Measurements from ENCODE around the gene CDH12. TPM values are rescaled to one million over a fixed set of nuclear protein-coding genes. Genes with fewer than 3 reads are reported as not detected.
"Not testable (repeated sequence)": the region's sequence is repeated elsewhere in the genome, so short reads cannot be mapped to it uniquely, and the experiment has no call there.

Gene CDH12
- total RNA-seq, 1 donor from 2014 or later: not detected

- intact Hi-C loops (cut with micrococcal nuclease): no loop called here
Measured at GRCh38 chr5:22470408-22470807, 382.7 kb downstream of the CDH12 start.

DNA sequence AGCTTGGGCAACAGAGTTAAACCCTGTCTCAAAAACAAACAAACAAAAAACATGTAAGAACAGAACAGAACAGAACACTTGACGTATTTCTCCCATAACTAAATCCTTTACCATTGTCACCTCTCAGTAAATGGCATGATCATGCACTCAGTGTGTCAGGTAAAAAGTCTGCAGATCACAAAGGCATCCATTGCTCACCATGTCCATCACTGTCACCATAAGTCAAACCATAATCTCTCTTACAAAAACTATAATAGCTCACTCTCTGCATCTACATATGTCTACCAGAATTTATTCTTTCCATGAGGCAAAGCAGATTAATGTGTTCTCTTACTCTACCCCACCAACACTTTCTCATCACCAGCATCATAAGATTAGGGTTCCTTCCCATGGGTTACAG, 387.5 kb downstream of the CDH12 start:
- intact Hi-C loops (cut with micrococcal nuclease): no loop called here

DNA sequence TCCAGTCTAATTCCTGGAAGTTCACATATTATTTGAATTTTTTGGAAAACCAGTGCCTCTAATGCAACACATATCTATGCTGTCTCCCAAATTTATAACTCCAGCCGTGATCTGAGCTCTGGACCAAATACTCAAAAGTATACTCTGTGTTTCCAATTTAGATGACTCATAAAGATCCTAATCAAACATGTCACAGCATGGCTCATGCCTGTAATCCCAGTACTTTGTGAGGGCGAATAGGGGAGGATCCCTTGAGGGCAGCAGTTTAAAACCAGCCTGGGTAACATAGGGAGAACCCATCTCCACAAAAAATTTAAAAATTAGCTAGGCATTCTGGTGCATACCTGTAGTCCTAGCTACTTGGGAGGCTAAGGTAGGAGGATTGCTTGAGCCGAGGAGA, 388.0 kb downstream of the CDH12 start:
- intact Hi-C loops (cut with micrococcal nuclease): no loop called here

GRCh38 chr5:22460189-22460588, 393.0 kb downstream of the CDH12 start:
- intact Hi-C loops (cut with micrococcal nuclease): no loop called here

- intact Hi-C loops (cut with micrococcal nuclease): no loop called here
Measured at GRCh38 chr5:22432905-22433304, 420.2 kb downstream of the CDH12 start.

DNA sequence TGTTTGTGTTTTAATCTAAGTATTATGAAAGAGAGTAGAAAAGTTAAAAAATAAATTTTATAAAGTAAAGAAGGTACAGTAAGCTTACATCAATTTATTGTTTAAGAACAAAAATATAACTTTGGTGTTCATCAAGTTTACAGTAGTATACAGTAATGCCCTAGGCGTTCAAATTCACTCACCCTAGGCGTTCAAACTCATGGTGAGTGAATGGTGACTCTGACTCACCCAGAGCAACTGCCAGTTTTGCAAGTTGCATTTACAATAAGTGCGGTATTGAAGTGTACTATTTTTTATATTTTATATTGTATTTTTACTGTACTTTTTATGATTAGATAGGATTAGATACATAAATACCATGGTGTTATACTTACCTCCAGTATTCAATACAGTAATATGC, 421.3 kb downstream of the CDH12 start:
- intact Hi-C loops (cut with micrococcal nuclease): no loop called here

DNA sequence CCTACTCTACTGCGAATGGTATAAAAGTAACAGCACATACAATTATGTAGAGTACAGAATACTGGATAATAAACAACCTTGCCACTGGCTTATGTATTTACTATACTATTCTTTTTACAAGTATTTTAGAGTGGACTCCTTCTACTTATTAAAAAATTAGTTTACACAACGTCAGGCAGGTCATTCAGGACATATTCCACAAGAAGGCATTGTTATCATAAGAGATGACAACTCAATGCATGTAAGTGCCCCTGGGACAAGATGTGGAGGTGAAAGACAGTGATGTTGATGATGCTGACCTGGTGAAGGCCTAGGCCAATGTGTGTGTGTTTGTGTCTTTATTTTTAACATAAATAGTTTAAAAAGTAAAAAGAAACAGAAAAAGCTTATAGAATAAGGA, 421.7 kb downstream of the CDH12 start:
- intact Hi-C loops (cut with micrococcal nuclease): no loop called here

- intact Hi-C loops (cut with micrococcal nuclease): no loop called here
Measured at GRCh38 chr5:22411554-22412349, 441.4 kb downstream of the CDH12 start.

DNA sequence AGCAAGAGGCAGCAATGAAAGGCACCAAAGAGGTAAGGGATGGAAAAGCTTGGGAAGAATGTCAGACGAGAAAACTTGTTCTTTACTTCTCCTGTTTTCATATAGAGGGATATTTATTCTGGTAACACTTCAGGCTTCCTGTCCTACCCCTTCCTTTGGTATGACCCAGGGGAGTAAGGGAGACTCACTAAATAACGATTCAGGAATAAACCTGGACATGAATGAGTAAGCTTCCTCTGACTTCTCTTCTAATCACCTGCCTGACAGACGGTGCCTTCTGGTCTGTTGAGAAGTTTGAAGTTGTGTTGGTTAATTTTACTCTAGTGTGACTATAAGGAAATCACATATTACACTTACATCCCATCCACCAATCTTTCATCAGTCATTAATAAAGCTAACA, 461.2 kb downstream of the CDH12 start:
- intact Hi-C loops (cut with micrococcal nuclease): no loop called here

DNA sequence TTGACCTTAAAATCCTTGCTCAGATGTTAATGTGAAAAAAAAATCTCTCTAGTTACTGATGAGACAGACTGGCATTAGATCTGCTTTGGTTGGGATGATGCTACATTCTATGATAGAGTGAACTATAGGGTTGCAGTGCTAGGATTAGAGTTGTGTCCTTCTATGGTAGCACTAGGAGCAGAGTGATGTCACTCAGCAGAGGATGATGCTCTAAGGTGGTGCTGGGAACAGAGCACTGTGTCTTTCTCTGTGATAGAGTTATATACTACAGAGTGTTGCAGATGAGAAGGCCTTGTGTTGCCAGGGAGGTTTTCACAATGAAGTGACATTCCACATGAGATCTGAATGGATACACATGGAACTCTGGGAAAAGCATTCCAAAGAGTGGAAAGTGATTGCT, 462.3 kb downstream of the CDH12 start:
- intact Hi-C loops (cut with micrococcal nuclease): no loop called here

DNA sequence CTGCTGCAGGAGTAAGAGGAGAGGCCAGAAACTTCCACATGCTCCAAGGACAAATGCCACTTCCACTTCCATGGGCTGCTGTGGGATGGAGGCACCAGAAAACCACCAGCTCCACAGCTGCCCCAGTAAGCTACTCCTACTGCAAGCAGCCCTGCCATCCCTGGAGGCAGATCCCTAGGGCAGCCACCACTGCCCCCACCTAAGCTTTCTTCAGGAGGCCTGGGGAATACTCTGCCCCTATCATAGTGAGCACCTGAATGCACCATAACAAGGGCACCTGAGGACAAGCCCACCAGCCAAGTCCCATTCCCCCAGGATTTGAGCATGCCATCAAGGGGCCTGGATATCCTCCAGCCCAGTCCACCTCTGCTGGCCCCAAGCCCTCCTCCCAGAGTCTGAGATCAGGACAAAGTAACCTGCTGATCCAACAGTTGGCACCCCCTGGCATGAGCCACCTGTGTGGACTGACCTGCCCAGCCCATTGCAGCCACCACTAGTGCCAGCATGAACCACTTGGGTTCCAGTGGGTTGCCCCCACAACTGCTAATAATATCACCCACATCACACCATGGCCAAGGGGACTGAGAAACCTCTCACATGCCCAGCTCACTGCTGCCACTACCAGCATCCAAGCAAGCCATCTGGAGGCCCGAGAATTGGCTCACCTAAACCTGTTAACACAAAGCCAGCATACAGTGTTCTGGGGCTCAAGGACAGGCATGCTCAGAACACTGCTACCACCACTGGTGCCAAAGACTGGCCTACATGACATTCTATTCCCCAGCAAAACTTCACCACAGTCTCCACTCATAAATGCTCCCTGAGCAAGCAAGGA, 480.1 kb downstream of the CDH12 start:
- intact Hi-C loops (cut with micrococcal nuclease): no loop called here

GRCh38 chr5:22372376-22372775, 480.8 kb downstream of the CDH12 start:
- intact Hi-C loops (cut with micrococcal nuclease): no loop called here

DNA sequence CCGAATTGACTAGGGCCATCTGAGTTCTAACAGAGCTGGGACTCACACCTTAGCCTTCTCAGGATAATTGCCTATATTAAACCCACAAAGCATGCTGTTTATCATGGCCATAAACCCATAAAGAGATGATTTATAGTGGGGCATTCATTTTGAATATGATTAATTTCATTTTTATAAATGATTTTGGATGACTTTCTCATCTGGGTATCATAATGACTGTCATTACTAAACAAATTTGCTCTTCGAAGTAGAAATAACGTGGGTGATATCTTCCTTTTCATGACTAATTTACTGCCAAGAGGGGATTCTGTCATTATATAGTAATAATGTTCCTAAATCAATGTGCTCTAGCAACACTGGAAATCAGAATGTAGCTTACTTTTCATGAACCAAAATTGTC, 498.2 kb downstream of the CDH12 start:
- intact Hi-C loops (cut with micrococcal nuclease): no loop called here

- intact Hi-C loops (cut with micrococcal nuclease): no loop called here
Measured at GRCh38 chr5:22352493-22352892, 500.7 kb downstream of the CDH12 start.

DNA sequence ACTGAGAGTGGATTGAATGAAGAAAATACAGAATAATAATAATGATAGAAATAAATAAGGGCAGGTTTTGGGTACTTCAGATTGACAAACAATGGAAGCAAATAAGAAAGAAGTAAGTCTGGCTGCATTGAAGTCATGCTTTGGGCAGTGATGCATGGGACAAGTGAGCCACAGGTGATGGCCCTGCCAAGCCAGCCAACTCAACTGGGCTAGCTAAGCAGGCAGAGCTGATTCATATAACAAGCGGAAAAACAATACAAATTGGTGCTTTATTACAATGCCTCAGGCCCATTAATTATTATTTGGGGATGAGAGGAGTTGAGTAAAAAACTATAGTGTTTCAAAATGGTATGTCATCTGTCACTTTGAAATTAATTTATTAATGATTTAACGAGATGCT, 502.0 kb downstream of the CDH12 start:
- intact Hi-C loops (cut with micrococcal nuclease): no loop called here

GRCh38 chr5:22348027-22348426, 505.1 kb downstream of the CDH12 start:
- intact Hi-C loops (cut with micrococcal nuclease): no loop called here

DNA sequence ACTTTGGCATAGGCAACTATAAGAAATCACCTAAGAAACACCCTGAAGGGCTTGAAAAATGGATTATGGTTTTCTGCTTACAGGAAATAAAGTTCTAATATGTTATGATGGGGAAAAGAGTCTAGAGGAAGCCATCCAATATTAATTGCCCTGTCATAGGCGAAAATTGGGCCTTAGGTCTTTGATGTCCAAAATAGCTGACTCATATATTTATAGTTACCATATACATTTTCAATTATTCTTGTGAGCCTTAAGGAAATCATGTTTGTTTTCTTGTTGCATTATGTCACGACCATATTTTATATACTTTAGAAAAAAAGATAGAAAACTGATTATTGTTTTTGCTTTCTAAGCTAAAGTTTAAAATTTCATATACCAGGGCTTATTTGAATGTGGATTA, 509.1 kb downstream of the CDH12 start:
- intact Hi-C loops (cut with micrococcal nuclease): no loop called here

- intact Hi-C loops (cut with micrococcal nuclease): no loop called here
Measured at GRCh38 chr5:22341406-22341805, 511.7 kb downstream of the CDH12 start.

- intact Hi-C loops (cut with micrococcal nuclease): not testable (repeated sequence)
Measured at GRCh38 chr5:22332949-22333348, 520.2 kb downstream of the CDH12 start.

DNA sequence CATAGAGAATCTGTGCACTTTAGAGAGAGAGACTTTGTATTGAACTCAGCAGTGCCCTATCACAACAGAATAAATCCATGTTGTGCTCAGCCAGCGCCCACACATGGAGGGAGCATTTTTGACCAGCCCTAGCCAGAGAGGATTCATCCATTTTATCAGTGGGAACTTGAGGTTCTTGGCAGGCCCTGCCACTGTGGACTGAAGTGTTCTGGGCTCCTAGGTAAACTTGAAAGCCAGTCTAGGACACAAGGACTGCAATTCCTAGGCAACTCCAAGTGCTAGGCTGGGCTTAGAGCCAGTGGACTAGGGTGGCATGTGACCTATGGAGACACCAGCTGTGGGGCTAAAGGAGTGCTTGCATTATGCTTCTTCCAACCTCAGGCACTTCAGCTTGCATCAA, 523.5 kb downstream of the CDH12 start:
- intact Hi-C loops (cut with micrococcal nuclease): no loop called here

DNA sequence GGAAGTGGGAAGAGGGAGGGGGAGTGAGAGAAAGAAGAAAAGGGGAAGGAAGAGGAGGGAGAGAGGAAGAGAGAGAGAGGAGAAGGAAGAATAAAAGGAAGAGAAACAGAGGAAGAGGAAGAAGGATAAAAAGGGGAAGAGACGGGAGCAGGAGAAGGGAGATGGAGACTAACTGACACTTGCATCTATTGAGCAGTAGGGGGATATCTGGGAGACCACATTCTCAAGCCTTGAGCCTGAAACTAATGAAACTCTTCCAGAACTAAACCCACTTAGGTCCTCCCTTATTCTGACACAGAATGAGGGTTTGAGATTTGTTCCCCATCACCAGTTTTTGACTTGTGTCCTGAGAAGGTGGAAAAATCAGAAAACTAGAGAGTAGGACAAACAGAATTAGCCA, 533.3 kb downstream of the CDH12 start:
- intact Hi-C loops (cut with micrococcal nuclease): no loop called here

- intact Hi-C loops (cut with micrococcal nuclease): no loop called here
Measured at GRCh38 chr5:22316294-22316693, 536.9 kb downstream of the CDH12 start.

DNA sequence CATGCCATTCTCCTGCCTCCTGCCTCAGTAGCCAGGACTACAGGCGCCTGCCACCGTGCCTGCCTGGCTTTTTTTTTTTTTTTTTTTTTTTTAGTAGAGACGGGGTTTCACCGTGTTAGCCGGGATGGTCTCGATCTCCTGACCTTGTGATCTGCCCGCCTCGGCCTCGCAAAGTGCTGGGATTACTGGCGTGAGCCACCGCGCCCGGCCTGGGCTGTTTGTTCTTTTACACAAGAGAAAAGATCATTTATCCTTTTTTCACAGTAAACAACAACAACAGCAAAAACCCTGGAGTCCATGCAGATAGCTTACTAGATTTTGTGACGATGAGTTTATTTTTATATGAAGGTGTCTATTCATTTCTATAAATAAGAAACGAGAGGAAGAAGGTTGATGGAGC, 538.1 kb downstream of the CDH12 start:
- intact Hi-C loops (cut with micrococcal nuclease): not testable (repeated sequence)
